Type B pancreatic cell (in vitro differentiated cells): ENCODE measurements around the gene SYF2. TPM values are rescaled to one million over a fixed set of nuclear protein-coding genes. Genes with fewer than 3 reads are reported as not detected.

Experiments used
- DNase-seq: peaks from one replicate; pipeline ENCODE4 v3.0.0; 2021; ENCODE audit warnings: mixed read lengths; ENCODE audit not compliant: unreplicated experiment; ENCODE audit errors: extremely low spot score
- H3K27ac Mint-ChIP-seq: 2 replicates; pipeline ENCODE4 v1.8.0; 2021; ENCODE audit warnings: mild to moderate bottlenecking, mixed read lengths
- H3K27me3 Mint-ChIP-seq: 2 replicates; pipeline ENCODE4 v1.8.0; 2021; ENCODE audit warnings: mixed read lengths
- H3K36me3 Mint-ChIP-seq: 2 replicates; pipeline ENCODE4 v1.8.0; 2021; ENCODE audit warnings: mixed read lengths
- H3K4me1 Mint-ChIP-seq: one replicate; pipeline ENCODE4 v1.8.0; 2021; ENCODE audit warnings: mixed read lengths; ENCODE audit not compliant: unreplicated experiment
- H3K4me3 Mint-ChIP-seq: 2 replicates; pipeline ENCODE4 v1.8.0; 2021; ENCODE audit warnings: mild to moderate bottlenecking, mixed read lengths
- H3K9me3 Mint-ChIP-seq: 2 replicates; pipeline ENCODE4 v1.8.0; 2021; ENCODE audit warnings: mixed read lengths
- total RNA-seq: library from RNA; stranded (reverse); gene quantifications from 2 replicates; pipeline ENCODE4 v1.2.1, GENCODE V29; 2021; ENCODE audit warnings: low replicate concordance
- TF ChIP-seq, protein P1 (sequence below): fragments of 200-600 bp; sonication (generic); conservative IDR thresholded peaks from 2 replicates; pipeline ENCODE4 v1.5.0; 2021; ENCODE audit warnings: antibody characterized with exemption, mild to moderate bottlenecking

Gene SYF2
- total RNA-seq, 1 donor from 2014 or later = 33.7 TPM

DNA sequence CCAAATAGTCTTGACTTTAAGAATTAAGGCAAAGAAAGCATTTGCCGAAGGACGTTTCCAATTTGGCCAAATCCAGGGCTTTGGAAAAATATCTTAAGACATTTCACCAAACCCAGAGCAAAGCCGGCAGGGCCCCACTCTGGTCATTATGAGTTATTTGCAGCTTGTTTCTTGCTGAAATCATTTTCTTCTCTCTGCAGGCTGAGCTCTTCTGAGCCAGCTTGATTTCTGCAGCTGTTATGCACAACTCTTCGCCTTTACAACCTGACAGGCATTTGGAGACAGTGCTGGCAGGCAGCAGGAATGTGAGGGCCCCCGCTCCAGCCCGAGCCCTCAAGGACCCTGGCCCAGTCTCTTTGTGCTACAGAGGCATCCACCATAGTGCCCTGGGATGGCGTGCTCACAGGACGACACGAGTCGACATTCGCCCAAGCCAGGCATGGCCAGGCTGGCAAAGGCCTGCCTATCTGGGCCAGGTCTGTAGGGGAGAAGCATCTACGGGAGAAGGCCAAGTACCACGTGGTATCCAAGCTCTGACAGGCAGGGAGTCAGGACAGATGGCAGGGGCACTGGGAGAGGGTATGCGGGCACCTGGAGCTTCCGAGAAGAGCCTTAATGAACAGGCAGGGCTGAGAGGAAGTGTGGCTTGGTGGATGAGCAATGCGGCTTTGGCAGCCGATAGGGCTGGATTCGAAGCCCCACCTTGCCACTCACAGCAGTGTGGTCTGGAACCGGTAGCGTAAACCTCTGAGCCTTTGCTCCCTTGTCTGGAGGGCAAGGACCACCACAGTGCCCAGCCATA lies 32.3 kb downstream of the SYF2 start:
- H3K4me1 Mint-ChIP-seq = peaks cover 36% of the 10 kb centered on the region
- H3K27ac Mint-ChIP-seq = peak overlapping the region; percentile 44
- TF ChIP-seq, protein P1, sequence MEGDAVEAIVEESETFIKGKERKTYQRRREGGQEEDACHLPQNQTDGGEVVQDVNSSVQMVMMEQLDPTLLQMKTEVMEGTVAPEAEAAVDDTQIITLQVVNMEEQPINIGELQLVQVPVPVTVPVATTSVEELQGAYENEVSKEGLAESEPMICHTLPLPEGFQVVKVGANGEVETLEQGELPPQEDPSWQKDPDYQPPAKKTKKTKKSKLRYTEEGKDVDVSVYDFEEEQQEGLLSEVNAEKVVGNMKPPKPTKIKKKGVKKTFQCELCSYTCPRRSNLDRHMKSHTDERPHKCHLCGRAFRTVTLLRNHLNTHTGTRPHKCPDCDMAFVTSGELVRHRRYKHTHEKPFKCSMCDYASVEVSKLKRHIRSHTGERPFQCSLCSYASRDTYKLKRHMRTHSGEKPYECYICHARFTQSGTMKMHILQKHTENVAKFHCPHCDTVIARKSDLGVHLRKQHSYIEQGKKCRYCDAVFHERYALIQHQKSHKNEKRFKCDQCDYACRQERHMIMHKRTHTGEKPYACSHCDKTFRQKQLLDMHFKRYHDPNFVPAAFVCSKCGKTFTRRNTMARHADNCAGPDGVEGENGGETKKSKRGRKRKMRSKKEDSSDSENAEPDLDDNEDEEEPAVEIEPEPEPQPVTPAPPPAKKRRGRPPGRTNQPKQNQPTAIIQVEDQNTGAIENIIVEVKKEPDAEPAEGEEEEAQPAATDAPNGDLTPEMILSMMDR = no peak
- H3K4me3 Mint-ChIP-seq = peak overlapping the region; percentile 2
- H3K9me3 Mint-ChIP-seq = no peaks in the 10 kb centered on the region
- H3K27me3 Mint-ChIP-seq = peaks cover 17% of the 10 kb centered on the region
- no peaks in the 10 kb centered on the region for H3K36me3 Mint-ChIP-seq
- no peak for DNase-seq

DNA sequence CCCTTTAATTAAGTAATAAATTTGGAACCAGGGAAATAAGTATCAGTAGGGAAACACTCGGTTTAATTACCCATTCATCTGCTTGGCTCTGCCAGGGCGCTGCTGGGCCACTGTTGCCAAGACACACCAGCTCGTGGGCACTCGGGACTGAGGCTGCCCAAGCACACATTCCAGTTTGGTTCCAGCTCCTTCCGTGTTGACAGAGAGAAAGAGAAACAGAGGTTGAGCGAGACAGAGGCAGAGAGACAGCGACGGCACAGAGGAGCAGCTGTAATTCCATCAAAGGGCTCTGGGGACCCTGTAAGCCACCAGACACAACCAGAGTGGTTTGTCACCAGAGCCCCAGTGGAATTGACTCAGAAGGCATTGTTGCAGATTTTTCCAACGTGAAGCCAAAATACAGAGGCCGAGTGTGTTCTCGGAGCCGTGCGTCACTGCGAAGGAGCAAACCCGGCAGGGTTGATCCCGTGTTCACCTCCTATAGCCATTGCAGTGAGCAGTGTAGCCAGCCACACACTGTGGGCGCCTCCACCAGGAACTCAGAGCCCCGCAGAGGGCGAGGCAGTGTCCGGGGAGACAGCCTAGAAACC lies 33.5 kb downstream of the SYF2 start:
- H3K36me3 Mint-ChIP-seq = no peaks in the 10 kb centered on the region
- H3K4me1 Mint-ChIP-seq = peaks cover 45% of the 10 kb centered on the region
- TF ChIP-seq, protein P1 = peak; percentile 49
- H3K9me3 Mint-ChIP-seq = no peaks in the 10 kb centered on the region
- DNase-seq = no peak
- H3K4me3 Mint-ChIP-seq = no peak overlapping the region
- H3K27ac Mint-ChIP-seq = no peak overlapping the region
- H3K27me3 Mint-ChIP-seq = peaks cover 25% of the 10 kb centered on the region

DNA sequence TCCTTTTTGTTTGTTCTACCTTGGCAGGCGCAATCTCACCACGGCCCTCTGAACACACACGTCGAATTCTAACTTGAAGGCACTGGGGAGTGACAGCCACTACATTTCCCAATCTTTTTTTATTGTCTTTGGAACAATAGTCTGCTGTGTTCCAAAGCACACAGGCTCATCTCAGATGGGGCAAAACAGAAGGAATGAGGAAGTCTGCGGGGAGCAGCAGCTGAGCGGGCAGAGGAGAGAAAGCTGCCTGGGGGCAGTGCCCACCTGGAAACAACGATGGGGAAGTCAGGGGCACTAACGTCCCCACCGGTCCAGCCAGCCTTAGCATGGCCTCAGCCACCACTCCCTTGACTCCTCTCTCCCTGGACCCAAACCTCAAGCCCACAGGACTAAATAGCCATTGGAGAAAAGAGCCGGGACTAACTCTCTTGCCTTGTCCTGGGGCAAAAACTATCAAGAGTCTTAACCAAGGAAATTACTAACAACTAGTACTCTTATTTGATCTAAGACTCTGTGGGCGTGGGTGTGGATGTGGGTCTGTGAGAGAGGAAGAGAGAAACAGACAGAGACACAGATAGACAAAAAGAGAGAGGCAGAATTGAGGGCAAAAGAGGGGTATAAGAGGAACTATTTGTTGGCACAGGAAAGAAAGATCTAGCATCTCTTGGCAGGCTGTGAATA lies 34.2 kb downstream of the SYF2 start:
- H3K4me1 Mint-ChIP-seq = peaks cover 49% of the 10 kb centered on the region
- H3K27me3 Mint-ChIP-seq = peaks cover 29% of the 10 kb centered on the region
- peak overlapping the region; percentile 14 for H3K4me3 Mint-ChIP-seq
- no peak for DNase-seq
- no peaks in the 10 kb centered on the region for H3K9me3 Mint-ChIP-seq
- H3K27ac Mint-ChIP-seq = peak overlapping the region; percentile 44
- H3K36me3 Mint-ChIP-seq = no peaks in the 10 kb centered on the region
- TF ChIP-seq, protein P1 = no peak

DNA sequence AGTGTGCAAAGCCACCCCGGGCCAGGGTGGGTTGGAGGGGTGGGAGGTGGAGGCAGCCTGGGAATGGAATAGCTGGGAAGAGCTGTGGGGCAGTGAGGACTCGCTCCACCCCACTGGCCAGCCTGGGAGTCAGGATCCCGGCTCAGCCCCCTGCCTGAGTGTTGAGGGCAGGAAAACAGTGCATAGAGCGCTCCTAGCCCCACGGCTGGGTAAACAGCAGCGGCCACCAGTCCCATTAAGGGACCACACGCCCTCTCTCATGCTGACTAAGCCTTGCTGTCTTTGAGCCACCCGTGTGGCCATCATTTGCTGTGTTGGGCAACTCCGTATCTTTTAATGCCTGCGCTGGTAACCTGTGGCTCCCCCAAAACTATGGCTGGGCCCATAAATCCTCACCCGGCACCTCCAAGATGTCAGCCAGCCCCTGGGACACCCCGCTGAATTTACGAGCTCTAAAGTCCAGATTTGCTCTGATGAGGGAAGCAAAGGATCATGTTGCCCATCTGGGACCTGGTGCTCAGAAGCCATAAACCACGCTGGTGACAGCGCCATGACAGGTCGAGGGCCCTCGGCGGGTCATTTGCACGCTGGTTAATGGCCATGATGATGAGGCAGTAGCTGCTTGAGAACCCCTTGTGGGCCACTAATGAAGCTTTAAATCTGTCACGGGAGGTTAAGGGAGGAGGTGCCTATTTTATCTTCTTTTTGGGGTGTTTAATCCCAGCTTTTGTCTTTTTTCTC lies 34.9 kb downstream of the SYF2 start:
- peak overlapping the region; percentile 44 for H3K27ac Mint-ChIP-seq
- H3K4me1 Mint-ChIP-seq = peaks cover 49% of the 10 kb centered on the region
- TF ChIP-seq, protein P1 = no peak
- no peaks in the 10 kb centered on the region for H3K9me3 Mint-ChIP-seq
- peak overlapping the region; percentile 14 for H3K4me3 Mint-ChIP-seq
- DNase-seq = no peak
- peaks cover 29% of the 10 kb centered on the region for H3K27me3 Mint-ChIP-seq
- no peaks in the 10 kb centered on the region for H3K36me3 Mint-ChIP-seq

DNA sequence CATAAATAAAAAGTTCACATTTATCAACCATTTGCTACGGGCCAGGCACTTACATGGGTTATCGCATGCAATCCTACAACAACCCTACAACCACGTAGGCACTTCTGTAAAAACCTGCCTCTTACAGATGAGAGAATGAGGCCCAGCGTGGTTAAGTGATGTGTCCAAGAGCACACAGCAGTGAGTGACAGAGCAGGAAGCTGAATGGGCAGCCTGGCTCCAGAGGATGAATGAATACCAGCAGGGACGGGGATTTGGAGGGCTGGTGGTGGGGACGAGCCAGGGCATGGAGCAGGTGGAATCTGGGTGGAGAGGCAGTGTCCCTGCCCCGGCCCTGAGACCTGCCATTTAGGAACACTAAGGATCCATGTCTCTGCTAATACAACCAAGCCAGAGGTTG lies 35.5 kb downstream of the SYF2 start:
- Mint-ChIP-seq H3K4me1 (peaks cover 49% of the 10 kb centered on the region), H3K27me3 (peaks cover 29% of the 10 kb centered on the region), H3K36me3 (no peaks in the 10 kb centered on the region), H3K9me3 (no peaks in the 10 kb centered on the region), H3K27ac (no peak overlapping the region), H3K4me3 (no peak overlapping the region)
- DNase-seq = no peak
- TF ChIP-seq, protein P1 = no peak
